Skeletal muscle cell (primary cell): Measurements from ENCODE around the gene KLK13.

Source experiments
- DNase-seq: peaks from one replicate; pipeline ENCODE4 v3.0.0-alpha.2; 2010; ENCODE audit warnings: low read depth
- H3K4me3 ChIP-seq: 2 replicates; pipeline ENCODE4 v1.5.1; 2011; ENCODE audit warnings: low read depth, mild to moderate bottlenecking, control low read depth, low read length, moderate library complexity

The KLK13 gene

GRCh38 chr19:51070334-51071094, 5.6 kb upstream of the KLK13 start:
- H3K4me3 ChIP-seq = no peak overlapping the region
- DNase-seq = no peak

GRCh38 chr19:51066393-51067186, 1.7 kb upstream of the KLK13 start:
- H3K4me3 ChIP-seq = no peak overlapping the region
- DNase-seq = no peak

- no peak overlapping the region for H3K4me3 ChIP-seq
Measured at GRCh38 chr19:51065221-51065960, 499 bp upstream of the KLK13 start.

DNA sequence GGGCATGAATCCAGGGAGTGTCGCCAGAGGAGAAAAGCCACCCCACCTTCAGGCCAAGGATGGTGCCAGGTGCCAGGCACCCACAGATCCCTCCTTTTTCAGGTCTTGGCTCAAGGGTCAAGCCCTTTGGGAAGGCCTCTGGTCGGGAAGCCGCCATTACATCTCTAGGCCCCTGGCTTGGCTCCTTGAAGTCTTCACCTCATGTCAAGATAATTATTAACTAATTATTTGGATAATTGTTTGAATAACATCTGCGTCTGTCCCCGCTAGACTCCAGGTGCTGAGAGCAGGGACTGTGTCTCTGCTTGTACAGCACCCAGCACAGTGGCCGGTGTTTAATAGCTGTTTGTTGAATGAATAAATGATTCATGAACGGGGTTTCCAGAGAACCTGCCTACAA, 1.2 kb downstream of the KLK13 start:
- no peak for DNase-seq
- H3K4me3 ChIP-seq = no peak overlapping the region

More at GRCh38 chr19:51065221-51065960, 499 bp upstream of the KLK13 start:
- DNase-seq = no peak

DNA sequence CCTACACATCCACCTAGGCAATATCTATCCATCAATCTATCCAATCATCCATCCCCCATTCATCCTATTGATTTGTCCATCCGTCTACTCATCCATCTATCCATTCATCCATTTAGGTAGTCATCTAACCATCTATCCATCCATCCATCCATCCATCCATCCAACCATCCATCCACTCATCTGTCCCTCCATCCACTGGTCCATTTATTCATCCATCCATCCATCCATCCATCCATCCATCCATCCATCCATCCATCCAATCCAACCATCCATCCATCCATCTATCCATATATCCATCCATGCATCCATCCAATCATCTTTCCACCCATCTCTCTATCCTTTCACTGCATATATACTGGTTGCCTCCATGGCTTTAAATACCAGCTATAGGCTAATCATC, 3.9 kb downstream of the KLK13 start:
- no peak for DNase-seq
- no peak overlapping the region for H3K4me3 ChIP-seq

GRCh38 chr19:51060336-51060735, 4.6 kb downstream of the KLK13 start:
- no peak for DNase-seq
- no peak overlapping the region for H3K4me3 ChIP-seq

GRCh38 chr19:51059715-51060114, 5.2 kb downstream of the KLK13 start:
- no peak overlapping the region for H3K4me3 ChIP-seq
- DNase-seq = no peak

DNA sequence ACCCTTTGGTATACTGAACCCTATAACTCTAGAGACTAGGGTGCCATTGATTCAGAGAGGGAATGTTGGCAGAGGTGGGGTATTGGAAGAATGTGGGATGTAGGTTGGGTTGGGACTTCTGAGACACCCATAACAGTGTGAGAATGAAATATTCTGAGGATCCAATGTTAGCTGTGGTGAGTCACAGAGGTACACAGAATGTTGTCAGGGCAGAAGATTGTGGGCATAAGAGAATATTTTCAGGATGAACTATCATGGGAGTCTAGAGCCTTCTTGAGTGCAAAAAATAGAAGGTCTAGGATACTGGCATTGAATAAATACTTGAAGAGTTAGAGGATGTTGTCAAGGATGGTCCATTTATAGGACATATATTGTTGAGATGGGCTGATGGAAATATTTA, 9.0 kb downstream of the KLK13 start:
- no peak overlapping the region for H3K4me3 ChIP-seq
- DNase-seq = no peak

DNA sequence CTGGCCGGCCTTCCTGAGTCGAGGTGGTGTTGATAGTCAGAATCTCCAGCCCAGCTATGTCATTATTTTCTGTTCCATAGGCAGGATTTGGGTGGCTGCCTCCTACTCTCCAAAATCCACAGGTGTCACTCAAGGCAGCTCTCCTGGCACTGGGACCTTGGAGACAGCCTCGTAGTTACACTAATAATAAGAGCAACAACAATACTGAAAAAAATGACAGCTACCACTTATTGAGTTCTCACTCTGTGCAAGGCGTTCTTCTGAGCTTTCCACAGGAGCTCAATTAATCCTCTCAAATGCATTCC, 17.9 kb downstream of the KLK13 start:
- no peak overlapping the region for H3K4me3 ChIP-seq
- DNase-seq = no peak

DNA sequence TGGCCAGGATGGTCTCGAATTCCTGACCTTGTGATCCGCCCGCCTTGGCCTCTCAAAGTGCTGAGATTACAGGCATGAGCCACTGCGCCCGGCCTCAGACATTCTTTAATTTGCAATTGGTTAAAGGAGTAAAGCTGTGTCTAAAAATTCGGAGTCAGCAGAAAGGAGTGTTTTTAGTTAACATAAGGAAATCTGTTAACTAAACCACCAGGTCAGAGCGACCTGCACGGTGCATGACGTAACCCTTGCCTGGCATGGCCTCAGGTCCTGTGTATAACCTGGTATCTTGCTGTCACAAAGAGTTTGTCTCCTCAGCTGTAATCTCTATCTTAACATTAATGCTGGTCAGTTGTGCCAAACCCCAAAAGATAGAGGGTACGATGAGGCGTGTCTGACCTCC, 20.6 kb downstream of the KLK13 start:
- no peak for DNase-seq
- no peak overlapping the region for H3K4me3 ChIP-seq

GRCh38 chr19:51043497-51043896, 21.4 kb downstream of the KLK13 start:
- DNase-seq = no peak
- no peak overlapping the region for H3K4me3 ChIP-seq

DNA sequence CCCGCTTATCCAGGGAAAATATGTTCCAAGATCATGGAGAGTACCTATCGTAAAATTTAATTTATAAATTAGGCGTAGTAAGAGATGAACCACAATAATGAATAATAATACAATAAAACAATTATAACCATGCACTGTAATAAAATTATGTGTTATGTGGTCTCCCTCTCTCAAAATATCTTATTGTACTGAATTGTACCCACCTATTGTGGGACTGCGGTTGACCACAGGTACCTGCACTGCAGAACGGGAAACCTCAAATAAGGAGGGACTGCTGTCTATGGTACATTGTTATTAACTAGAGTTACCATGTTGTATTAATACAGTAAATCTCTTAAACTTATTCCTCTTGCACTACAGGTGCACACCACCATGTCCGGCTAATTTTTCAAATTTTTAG, 24.7 kb downstream of the KLK13 start:
- no peak for DNase-seq

GRCh38 chr19:51036519-51036918, 28.4 kb downstream of the KLK13 start:
- DNase-seq = no peak

More for the DNA sequence above, 24.7 kb downstream of the KLK13 start:
- H3K4me3 ChIP-seq = no peak overlapping the region

DNA sequence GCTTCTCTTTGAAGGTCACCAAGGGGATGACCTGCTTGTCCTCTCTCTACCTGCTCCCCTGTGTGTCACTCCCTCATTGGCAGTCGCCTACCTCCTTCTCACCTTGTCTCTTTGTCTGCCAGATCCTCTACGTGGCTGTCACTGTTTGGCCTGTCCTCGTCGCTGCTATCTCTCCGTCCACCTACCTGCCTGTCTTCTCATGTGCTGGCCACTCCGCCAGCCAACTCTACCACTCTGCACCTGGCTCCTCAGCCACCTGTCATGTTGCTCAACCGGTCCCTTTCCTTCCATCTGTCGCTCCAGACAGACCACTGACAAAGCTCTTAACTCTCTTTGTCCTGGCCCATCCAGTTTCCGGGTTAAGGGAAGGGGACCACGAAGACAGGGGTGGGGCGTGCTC, 30.2 kb downstream of the KLK13 start, which contains the start of gene KLK12:
Gene KLK12, minus strand, starts transcription at position 299 of the 400 bp plus-strand sequence. CDS start 381 bp downstream, outside the sequence.
- H3K4me3 ChIP-seq = no peak within 1 kb of the TSS
- no peak for DNase-seq

More at GRCh38 chr19:51036519-51036918, 28.4 kb downstream of the KLK13 start:
- H3K4me3 ChIP-seq = no peak overlapping the region

DNA sequence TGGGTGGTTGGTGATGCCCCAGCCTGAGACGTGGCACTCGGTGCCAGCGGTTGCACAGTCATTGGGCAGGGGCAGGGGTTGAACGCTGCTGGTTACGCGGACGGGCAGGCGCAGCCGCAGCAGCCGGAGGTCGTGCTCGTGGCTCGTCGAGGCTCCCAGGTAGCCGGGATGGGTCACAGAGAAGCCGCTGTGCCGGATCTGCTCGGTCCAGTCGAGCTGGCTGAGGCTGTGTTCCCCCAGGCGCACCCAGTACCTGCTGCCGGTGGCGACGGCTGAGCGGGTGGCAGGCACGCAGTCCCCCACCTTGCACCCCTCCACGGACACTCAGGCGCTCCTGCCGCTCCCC, 33.0 kb downstream of the KLK13 start:
- DNase-seq = no peak
- H3K4me3 ChIP-seq = no peak overlapping the region

- no peak for DNase-seq
- H3K4me3 ChIP-seq = no peak overlapping the region
Measured at GRCh38 chr19:51031220-51031879, 33.5 kb downstream of the KLK13 start.

GRCh38 chr19:51030631-51031030, 34.3 kb downstream of the KLK13 start:
- no peak overlapping the region for H3K4me3 ChIP-seq
- DNase-seq = no peak

DNA sequence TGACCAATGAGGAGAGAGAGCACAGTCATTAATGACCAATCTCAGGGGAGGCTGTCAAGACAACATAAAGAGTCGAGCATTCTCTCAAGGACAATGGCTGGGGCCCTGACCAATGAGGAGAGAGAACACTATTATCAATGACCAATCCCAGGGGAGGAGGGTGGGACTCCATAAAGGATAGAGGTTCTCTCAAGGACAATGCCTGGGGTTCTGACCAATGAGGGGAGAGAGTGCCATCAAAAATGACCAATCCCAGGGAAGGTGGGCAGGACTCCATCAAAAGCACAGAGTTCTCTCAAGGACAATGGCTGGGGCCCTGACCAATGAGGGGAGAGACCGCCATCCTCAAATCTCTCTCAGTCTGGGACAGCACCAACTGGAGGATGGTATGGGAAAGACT, 35.2 kb downstream of the KLK13 start:
- H3K4me3 ChIP-seq = no peak overlapping the region
- DNase-seq = no peak

- no peak for DNase-seq
- H3K4me3 ChIP-seq = no peak overlapping the region
Measured at GRCh38 chr19:51027873-51028272, 37.0 kb downstream of the KLK13 start.
